K562 (cell line): Measurements from ENCODE around the gene FDX1. TPM values are rescaled to one million over a fixed set of nuclear protein-coding genes. Genes with fewer than 3 reads are reported as not detected.

Experiments
- ATAC-seq: fragments of 200-7000 bp; cut with Tn5 transposase; 3 replicates; pipeline ENCODE4 v1.9.1; 2020; ENCODE audit warnings: moderate library complexity
- BruUV-seq: library from RNA; stranded (reverse); fragments of 400-500 nt; replicated peaks from 2 replicates; lab custom pipeline; 2021; lab: Mats Ljungman, UMichigan
- CTCF ChIA-PET: fragments of 300-600 bp; formaldehyde crosslinking; extraction: SDS; loops from one replicate; lab custom pipeline; 2021; ENCODE audit warnings: low intra/inter-chr PET ratio; lab: Yijun Ruan, JAX
- POLR2A ChIA-PET: fragments of 300-600, 350-650 bp; sonication (Branson Sonifier 250); formaldehyde crosslinking; extraction: SDS; loops from one replicate; lab custom pipeline; 2021; ENCODE audit warnings: antibody characterized with exemption, inconsistent platforms; lab: Yijun Ruan, JAX
- DNase-seq, 4 experiments: peaks; one replicate each; pipeline versions ENCODE4 v3.0.0 to v3.0.0-alpha.2; 2011 to 2018; ENCODE audit warnings: low spot score in 3 of 4, mixed read lengths in 3 of 4; ENCODE audit errors: extremely low read depth in 1 of 4
- FAIRE-seq: peaks from 2 replicates; lab custom pipeline; 2011; peaks lifted over from hg19 to GRCh38; lab: Jason Lieb, UNC
- H2AFZ ChIP-seq: 2 replicates; pipeline ENCODE4 v1.6.0; 2011; ENCODE audit warnings: low read depth, low read length, control low read depth, inconsistent platforms
- H3K27ac ChIP-seq: fragments of 200-600 bp; 3 replicates; pipeline ENCODE4 v1.8.0; 2011; ENCODE audit warnings: low read depth, mild to moderate bottlenecking, control low read depth, inconsistent platforms, low read length, moderate library complexity, mixed read lengths; ENCODE audit errors: extremely low read depth
- H3K27me3 ChIP-seq, 2 experiments: fragments of 300-600 bp in 1 of 2; 2 replicates in 1 of 2; 3 replicates in 1 of 2; pipeline versions ENCODE4 v1.6.0 to v1.8.0; 2011; ENCODE audit warnings: inconsistent platforms in 2 of 2, low read length in 2 of 2, mild to moderate bottlenecking in 1 of 2, mixed read lengths in 1 of 2, moderate library complexity in 1 of 2; ENCODE audit not compliant: control insufficient read depth in 2 of 2, insufficient read depth in 2 of 2
- H3K36me3 ChIP-seq: fragments of 300-600 bp; 3 replicates; pipeline ENCODE4 v1.8.0; 2011; ENCODE audit warnings: mild to moderate bottlenecking, low read length, inconsistent platforms; ENCODE audit not compliant: control insufficient read depth, insufficient read depth
- H3K4me1 ChIP-seq, 2 experiments: fragments of 200-600 bp in 1 of 2; replicated peaks in 1 of 2; 2 replicates in 1 of 2; 3 replicates in 1 of 2; pipeline versions ENCODE4 v1.5.1 to v1.8.0; 2011; ENCODE audit warnings: inconsistent platforms in 2 of 2, low read length in 2 of 2, mild to moderate bottlenecking in 1 of 2, mixed read lengths in 1 of 2, moderate library complexity in 1 of 2; ENCODE audit not compliant: control insufficient read depth in 2 of 2, insufficient read depth in 2 of 2
- H3K4me2 ChIP-seq: 2 replicates; pipeline ENCODE4 v1.6.1; 2011; ENCODE audit warnings: low read length, control low read depth, inconsistent platforms, mixed read lengths; ENCODE audit not compliant: insufficient read depth
- H3K4me3 ChIP-seq: fragments of 200-600 bp; sonication (generic), shearing (Covaris generic); 2 replicates; pipeline ENCODE4 v1.5.1; 2016; ENCODE audit warnings: control low read depth, inconsistent platforms
- H3K79me2 ChIP-seq: fragments of 200-600 bp; 3 replicates; pipeline ENCODE4 v1.8.0; 2011; ENCODE audit warnings: low read length, inconsistent platforms; ENCODE audit not compliant: control insufficient read depth, insufficient read depth
- H3K9ac ChIP-seq, 2 experiments: 2 replicates each; pipeline versions ENCODE4 v1.6.0 to v1.6.1; 2011; ENCODE audit warnings: low read depth in 2 of 2, low read length in 2 of 2, control low read depth in 1 of 2, inconsistent platforms in 1 of 2, mild to moderate bottlenecking in 1 of 2, mixed read lengths in 1 of 2; ENCODE audit not compliant: insufficient read depth in 1 of 2
- H3K9me1 ChIP-seq: one replicate; pipeline ENCODE4 v1.6.0; 2011; ENCODE audit warnings: inconsistent platforms, mild to moderate bottlenecking, low read length, moderate library complexity; ENCODE audit not compliant: control insufficient read depth, insufficient read depth
- H3K9me3 ChIP-seq: replicated peaks from 2 replicates; pipeline ENCODE4 v1.5.1; 2011; ENCODE audit warnings: low read depth, low read length, inconsistent platforms; ENCODE audit not compliant: control insufficient read depth, insufficient read depth
- H4K20me1 ChIP-seq: replicated peaks from 2 replicates; pipeline ENCODE4 v1.6.1; 2011; ENCODE audit warnings: low read length, inconsistent platforms, mixed read lengths; ENCODE audit not compliant: control insufficient read depth, insufficient read depth
- GTF2E2 ChIP-seq: fragments of 200-800 bp; sonication (Bioruptor generic); IDR thresholded peaks from 2 replicates; pipeline ENCODE4 v1.6.1; 2016; ENCODE audit warnings: missing genetic modification characterization, missing compliant biosample characterization
- NCOA4 ChIP-seq: fragments of 450-650 bp; IDR thresholded peaks from 2 replicates; pipeline ENCODE4 v1.6.1; 2018; ENCODE audit warnings: mild to moderate bottlenecking; ENCODE audit not compliant: partially characterized antibody
- NFRKB ChIP-seq: fragments of 450-650 bp; IDR thresholded peaks from 2 replicates; pipeline ENCODE4 v1.6.1; 2016; ENCODE audit warnings: low read depth
- TARDBP ChIP-seq: fragments of 450-650 bp; IDR thresholded peaks from 2 replicates; pipeline ENCODE4 v1.6.1; 2016
- ZNF217 ChIP-seq: sonication (generic); formaldehyde crosslinking; IDR thresholded peaks from 2 replicates; pipeline ENCODE4 v1.8.0; 2022; ENCODE audit warnings: mild to moderate bottlenecking, missing genetic modification reagents
- WGBS: fragments of 100-300 bp; shearing (Covaris generic); methylation state at CpG from one replicate; pipeline ENCODE4 v1.1.6; 2016; ENCODE audit warnings: low coverage, mixed read lengths; ENCODE audit not compliant: insufficient coverage; ENCODE audit errors: missing lambda C conversion rate; 5-methylcytosine and 5-hydroxymethylcytosine counted together
- in situ Hi-C: fragments of 300-500 bp; cut with MboI; formaldehyde crosslinking; loops from 4 replicates; pipeline ENCODE4 v1.15.0; 2018; ENCODE audit warnings: inconsistent platforms, mixed read lengths
- intact Hi-C: fragments of 100-400 bp; cut with micrococcal nuclease; formaldehyde crosslinking; loops from 2 replicates; pipeline ENCODE4 v1.14.2; 2022
- polyA plus RNA-seq, 8 experiments: library from polyadenylated mRNA; depleted of rRNA in 4 of 8; stranded (reverse) in 5 of 8; unstranded in 3 of 8; fragments of >200 nt; fragmentation: Nextera tagmentation in 2 of 8; fragmentation: Illumina TruSeq in 1 of 8; extraction: Ambion mirVana in 2 of 8; extraction: Trizol in 1 of 8; gene quantifications; 2 replicates each; pipeline versions ENCODE4 v1.2.1 to v1.2.3, GENCODE V29; 2011 to 2014; ENCODE audit warnings: inconsistent platforms in 1 of 8, missing spikeins in 1 of 8
- total RNA-seq, 7 experiments: library from RNA; depleted of rRNA in 6 of 7; stranded (reverse); fragments of >200 nt in 6 of 7; fragmentation: Illumina TruSeq in 2 of 7; extraction: Trizol in 2 of 7; gene quantifications; 2 replicates each; pipeline versions ENCODE4 v1.2.1 to v1.2.3, GENCODE V29; 2011 to 2021; ENCODE audit warnings: low replicate concordance in 1 of 7

Gene FDX1
- total and polyA plus RNA-seq, 9 of the 15 experiments (the other 6 are each of a cell fraction or from before 2014, with no cell fraction given), result 6.4 to 14.3 (median 11.4) TPM

- intact Hi-C loops (loop anchor here (10.0 kb wide), 2 partner anchors 343 to 987 kb away; partner anchors contain the start of gene ZC3H12C), in situ Hi-C loops (loop anchor here (10.0 kb wide), 1 partner anchor 233 kb away; no protein-coding TSS in a partner anchor)
- Histone ChIP-seq H3K27me3 (no peaks in the 10 kb centered on the region), H3K4me1 (peaks cover 3 to 15% of the 10 kb centered on the region in 2 experiments; a peak in 2 of 5 replicates), H3K27ac (no peak overlapping the region), H3K4me2 (no peak overlapping the region), H3K9me3 (peaks cover 2% of the 10 kb centered on the region; the same call in 1 of the 2 replicates), H3K79me2 (peaks cover 37% of the 10 kb centered on the region), H3K36me3 (peaks cover 38% of the 10 kb centered on the region; the same call in 1 of the 3 replicates), H3K9ac (no peak overlapping the region), H4K20me1 (no peaks in the 10 kb centered on the region), H2AFZ (no peak overlapping the region), H3K9me1 (no peaks in the 10 kb centered on the region), H3K4me3 (no peak overlapping the region)
- ATAC-seq, result no peak
- BruUV-seq, result no TSS peak
- TF ChIP-seq NFRKB, result no peak
- TF ChIP-seq NCOA4, result no peak
- no peak for TF ChIP-seq TARDBP
- TF ChIP-seq GTF2E2, result no peak
- no peak for FAIRE-seq
- 95% methylated on average over 2 of the region's 2 CpGs for WGBS
- CTCF ChIA-PET, result no interaction called here
- DNase-seq, result no peak
- POLR2A ChIA-PET, result no interaction called here
Measured at GRCh38 chr11:110438017-110438416, 8.3 kb downstream of the FDX1 start.

- Histone ChIP-seq H3K27me3 (no peaks in the 10 kb centered on the region), H4K20me1 (no peaks in the 10 kb centered on the region)
- 73% methylated on average over 1 of the region's 1 CpG for WGBS
- no peak for TF ChIP-seq ZNF217 (CRISPR knock-in tag)
- TF ChIP-seq, all 486 proteins: peak for 0
- no peak overlapping the region for H3K4me2 ChIP-seq
- no peak overlapping the region for H3K27ac ChIP-seq
- ChIA-PET POLR2A (no interaction called here), CTCF (interaction anchor here (0.6 kb wide), 1 partner anchor 170 kb away, joined by 6 read pairs; no protein-coding TSS in a partner anchor)
- peaks cover 14% of the 10 kb centered on the region; the same call in 1 of the 3 replicates for H3K36me3 ChIP-seq
- H3K9ac ChIP-seq, result no peak overlapping the region
- FAIRE-seq (no peak), ATAC-seq (no peak), DNase-seq (no peak)
- no peaks in the 10 kb centered on the region for H3K79me2 ChIP-seq
- H2AFZ ChIP-seq, result no peak overlapping the region
- no TSS peak for BruUV-seq
- in situ Hi-C loops, result no loop called here
- intact Hi-C loops, result no loop called here
- H3K9me3 ChIP-seq, result peaks cover under 1% of the 10 kb centered on the region; the same call in 1 of the 2 replicates
- H3K4me1 ChIP-seq, result peaks cover 0 to 4% of the 10 kb centered on the region in 2 experiments; a peak in 1 of 5 replicates
- H3K9me1 ChIP-seq, result no peaks in the 10 kb centered on the region
- no peak overlapping the region for H3K4me3 ChIP-seq
Measured at GRCh38 chr11:110445437-110445836, 15.7 kb downstream of the FDX1 start.
